Dermis blood vessel endothelial cell (primary cell): ENCODE results near the gene FBXL19. TPM values are rescaled to one million over a fixed set of nuclear protein-coding genes. Genes with fewer than 3 reads are reported as not detected.

Source experiments
- DNase-seq: peaks from one replicate; pipeline ENCODE4 v3.0.0; 2010
- total RNA-seq: library from RNA; depleted of rRNA; stranded (reverse); fragments of >200 nt; gene quantifications from 2 replicates; pipeline ENCODE4 v1.2.3, GENCODE V29; 2014

Gene FBXL19
- total RNA-seq, 1 donor from 2014 or later, result 21.8 TPM

DNA sequence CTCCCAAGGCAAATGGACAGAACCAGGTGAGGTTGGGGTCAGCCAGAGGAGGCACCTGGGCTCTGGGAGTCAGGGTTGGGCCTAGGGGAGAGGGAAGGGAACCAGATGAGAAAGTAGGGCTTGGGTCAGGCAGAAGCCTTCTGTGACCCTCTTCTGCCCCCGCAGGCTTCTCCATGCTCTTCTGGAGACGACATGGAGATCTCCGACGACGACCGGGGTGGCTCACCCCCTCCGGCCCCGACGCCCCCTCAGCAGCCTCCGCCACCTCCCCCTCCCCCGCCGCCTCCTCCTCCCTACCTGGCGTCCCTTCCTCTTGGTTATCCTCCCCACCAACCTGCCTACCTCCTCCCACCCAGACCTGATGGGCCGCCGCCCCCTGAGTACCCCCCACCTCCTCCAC lies 42.1 kb downstream of the FBXL19 start:
- no peak for DNase-seq

DNA sequence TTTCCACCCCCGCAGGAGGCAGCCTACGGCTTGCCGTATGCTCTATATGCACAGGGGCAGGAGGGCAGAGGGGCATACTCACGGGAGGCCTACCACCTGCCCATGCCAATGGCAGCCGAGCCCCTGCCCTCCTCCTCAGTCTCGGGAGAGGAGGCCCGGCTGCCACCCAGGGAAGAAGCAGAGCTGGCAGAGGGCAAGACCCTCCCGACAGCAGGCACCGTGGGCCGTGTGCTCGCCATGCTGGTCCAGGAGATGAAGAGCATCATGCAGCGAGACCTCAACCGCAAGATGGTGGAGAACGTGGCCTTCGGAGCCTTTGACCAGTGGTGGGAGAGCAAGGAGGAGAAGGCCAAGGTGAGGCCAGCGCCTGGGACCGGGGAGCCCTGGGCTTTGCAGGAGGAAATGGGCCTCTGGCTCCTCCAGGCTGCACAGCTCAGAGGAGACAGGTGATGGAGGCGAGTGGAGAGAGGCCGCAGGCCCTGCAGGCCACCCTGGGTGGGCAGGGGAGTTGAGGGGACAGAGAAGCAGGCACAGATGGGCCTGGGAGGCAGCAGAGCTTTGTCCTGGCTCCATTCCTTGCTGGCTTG lies 42.8 kb downstream of the FBXL19 start:
- no peak for DNase-seq

DNA sequence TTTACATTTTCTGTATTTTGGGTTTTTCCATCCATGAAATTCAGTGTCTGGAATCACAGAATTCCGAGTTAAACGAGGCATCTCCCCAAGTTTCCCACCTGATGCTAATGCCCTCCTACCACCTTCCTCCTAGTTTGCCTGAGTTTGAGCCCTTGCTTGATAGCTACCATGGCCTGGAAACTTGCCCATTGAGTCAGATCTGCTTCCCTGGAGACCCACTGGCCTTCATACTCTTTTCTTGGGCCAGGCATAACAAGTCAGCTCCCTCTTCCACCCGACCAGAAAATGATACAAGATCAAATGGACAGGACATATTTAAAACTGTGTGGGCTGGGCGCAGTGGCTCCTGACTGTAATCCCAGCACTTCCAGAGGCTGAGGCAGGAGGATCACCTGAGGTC lies 44.4 kb downstream of the FBXL19 start:
- DNase-seq, result no peak

DNA sequence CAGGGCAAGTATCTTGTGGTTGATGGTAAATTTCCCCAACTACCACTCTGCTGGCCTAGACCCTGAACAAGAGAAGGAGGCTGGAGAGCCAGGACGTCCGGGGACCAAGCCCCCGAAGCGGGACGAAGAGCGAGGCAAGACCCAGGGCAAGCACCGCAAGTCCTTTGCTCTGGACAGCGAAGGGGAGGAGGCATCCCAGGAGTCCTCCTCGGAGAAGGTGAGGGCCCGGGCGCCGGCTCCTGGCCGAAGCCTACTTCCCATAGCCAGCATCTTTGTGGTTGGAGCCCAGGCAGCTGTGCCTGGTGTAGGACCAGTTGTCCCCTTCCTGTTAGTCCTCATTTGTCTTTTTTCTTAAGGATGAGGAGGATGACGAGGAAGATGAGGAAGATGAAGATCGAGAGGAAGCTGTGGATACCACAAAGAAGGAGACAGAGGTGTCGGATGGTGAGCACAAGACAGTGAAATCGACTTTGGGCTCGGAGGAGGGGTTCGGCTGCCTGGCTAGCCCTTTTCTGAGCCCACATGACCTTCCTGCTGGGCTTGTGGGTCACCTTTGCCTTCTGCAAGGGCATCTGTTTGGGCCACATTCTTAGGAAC lies 46.0 kb downstream of the FBXL19 start:
- DNase-seq, result no peak

DNA sequence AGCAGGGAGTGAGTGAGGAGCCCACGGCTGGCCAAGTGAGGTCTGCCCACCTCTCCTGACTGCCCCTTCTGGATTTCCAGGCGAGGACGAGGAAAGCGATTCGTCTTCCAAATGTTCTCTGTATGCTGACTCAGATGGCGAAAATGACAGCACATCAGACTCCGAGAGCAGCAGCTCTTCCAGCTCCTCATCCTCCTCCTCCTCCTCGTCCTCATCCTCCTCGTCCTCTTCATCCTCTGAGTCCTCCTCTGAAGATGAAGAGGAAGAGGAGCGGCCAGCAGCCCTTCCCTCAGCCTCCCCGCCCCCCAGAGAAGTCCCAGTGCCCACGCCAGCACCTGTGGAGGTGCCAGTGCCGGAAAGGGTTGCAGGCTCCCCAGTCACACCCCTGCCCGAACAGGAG lies 47.9 kb downstream of the FBXL19 start:
- DNase-seq, result no peak

DNA sequence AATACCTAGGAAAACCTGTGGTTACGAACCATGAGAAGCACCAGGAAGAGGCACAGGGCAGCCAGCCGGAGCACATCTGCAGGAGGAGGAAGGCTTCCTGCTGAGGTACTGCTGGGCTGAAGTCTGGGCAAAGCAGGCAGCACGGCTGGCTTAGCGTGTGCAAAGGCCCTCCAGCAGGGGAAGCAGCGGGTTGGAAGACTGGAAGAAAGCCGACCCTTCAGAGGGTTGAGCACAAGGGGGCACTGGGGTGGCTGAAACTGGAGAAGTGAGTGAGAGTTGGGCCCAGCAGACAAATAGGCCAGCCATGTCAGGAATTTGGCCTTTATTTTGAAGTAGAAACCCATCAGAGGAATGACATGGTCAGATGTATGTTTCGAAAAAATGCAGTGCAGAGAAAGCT lies 49.5 kb downstream of the FBXL19 start:
- no peak for DNase-seq

DNA sequence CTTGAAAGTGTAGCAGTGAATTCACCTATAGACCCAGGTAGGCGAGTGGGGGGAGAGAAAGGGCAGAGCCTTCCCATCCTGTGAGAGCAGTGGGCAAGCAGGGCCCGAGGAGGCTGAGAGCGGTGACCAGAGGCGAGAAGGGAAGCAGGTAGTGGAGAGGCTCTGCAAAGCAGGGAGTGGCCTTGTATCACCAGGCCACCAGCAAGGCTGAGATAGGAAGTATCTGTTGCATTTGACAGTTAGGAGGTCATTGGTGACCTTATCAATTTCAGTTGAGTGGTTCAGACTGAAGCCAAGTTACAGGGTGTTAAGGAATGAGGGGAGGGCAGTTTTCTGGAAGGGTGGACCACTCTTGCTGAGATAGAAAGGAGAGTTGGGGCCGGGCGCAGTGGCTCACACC lies 51.0 kb downstream of the FBXL19 start:
- no peak for DNase-seq

DNA sequence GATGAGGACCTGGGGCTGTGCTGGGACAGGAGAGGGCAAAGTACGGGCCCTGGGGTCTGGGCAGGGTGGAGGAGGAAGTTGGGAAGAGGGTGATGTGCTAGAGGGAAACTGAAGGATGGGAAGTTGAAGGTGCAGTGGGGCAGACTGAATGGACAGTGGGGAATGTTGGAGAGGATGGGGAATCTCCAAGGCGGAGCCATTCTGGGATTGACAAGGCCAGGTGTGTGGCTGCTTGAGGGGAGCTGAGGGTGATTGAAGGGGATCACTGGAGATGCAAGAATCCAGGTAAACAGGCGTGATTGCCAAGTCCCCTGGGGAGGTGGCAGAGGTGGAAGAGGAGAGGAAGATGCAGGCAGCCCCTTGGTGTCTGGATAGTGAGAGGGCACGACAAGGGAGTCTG lies 53.1 kb downstream of the FBXL19 start:
- no peak for DNase-seq

DNA sequence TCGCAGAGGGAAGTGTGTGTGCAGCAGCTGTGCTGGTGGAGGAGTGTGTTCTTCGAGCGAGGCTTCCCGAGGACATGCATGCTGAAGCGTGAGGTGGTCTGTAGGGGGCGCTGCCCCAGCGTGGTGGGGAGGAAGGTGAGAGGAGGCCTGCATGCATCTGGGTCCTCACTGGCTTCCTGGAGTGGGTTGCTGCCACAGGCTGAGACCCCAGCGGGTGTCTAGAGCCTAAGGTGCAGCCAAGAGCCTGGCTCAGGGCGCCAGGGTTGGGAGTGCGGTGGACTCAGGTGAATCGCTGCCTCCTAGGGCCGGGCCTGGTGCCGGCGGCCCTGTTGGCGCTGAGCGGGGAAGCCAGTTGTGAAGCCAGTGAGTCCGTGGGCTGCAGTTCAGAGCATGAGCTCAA lies 54.1 kb downstream of the FBXL19 start:
- DNase-seq, result peak; percentile 54

DNA sequence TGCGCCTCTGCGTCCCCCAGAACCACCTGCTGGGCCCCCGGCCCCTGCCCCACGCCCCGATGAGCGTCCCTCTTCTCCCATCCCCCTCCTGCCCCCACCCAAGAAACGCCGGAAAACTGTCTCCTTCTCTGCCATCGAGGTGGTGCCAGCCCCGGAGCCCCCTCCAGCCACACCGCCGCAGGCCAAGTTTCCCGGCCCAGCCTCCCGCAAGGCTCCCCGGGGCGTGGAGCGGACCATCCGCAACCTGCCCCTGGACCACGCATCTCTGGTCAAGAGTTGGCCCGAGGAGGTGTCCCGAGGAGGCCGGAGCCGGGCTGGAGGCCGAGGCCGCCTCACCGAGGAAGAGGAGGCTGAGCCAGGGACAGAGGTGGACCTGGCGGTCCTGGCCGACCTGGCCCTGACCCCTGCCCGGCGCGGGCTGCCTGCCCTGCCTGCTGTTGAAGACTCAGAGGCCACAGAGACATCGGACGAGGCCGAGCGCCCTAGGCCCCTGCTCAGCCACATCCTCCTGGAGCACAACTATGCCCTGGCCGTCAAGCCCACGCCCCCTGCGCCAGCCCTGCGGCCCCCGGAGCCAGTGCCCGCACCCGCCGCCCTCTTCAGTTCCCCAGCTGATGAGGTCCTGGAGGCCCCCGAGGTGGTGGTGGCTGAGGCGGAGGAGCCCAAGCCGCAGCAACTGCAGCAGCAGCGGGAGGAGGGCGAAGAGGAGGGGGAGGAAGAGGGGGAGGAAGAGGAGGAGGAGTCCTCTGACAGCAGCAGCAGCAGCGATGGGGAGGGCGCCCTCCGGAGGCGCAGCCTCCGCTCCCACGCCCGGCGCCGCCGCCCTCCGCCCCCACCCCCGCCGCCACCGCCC lies 56.0 kb downstream of the FBXL19 start:
- no peak for DNase-seq

DNA sequence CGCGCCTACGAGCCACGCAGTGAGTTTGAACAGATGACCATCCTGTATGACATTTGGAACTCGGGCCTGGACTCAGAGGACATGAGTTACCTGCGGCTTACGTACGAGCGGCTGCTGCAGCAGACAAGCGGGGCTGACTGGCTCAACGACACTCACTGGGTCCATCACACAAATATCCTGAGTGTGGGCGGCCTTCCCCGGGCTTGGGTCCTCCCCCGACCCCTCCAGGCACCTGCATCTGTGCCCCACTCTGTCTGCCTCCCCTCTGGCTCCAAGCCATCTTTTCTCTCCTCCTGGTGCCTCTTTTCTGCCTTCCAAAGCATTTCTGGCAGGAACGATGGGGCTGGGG lies 56.6 kb downstream of the FBXL19 start:
- no peak for DNase-seq

DNA sequence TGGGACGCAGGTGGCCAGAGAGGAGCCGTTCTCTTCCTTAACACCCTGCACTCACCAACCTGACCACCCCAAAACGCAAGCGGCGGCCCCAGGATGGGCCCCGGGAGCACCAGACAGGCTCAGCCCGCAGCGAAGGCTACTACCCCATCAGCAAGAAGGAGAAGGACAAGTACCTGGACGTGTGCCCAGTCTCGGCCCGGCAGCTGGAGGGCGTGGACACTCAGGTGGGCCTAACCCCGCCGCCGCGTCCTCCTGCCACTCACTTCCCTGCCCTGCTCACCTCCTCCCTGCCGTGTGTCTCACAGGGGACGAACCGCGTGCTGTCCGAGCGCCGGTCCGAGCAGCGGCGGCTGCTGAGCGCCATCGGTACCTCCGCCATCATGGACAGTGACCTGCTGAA lies 57.1 kb downstream of the FBXL19 start:
- no peak for DNase-seq

DNA sequence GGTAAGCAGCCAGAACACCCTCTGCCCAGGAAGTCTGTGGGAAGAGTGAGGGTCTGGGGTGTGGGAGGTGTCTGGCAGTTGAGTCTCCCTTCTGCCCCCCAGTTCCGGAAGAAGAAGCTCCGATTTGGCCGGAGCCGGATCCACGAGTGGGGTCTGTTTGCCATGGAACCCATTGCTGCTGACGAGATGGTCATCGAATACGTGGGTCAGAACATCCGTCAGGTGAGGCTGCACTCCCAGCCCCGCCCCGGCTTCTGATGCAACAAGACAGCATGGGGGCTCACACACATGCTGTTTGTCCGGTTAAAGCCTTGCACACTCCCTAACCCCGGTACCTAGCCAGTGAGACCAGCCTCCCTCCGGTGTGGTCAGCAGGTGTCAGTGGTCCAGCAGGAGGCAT lies 57.6 kb downstream of the FBXL19 start:
- no peak for DNase-seq

DNA sequence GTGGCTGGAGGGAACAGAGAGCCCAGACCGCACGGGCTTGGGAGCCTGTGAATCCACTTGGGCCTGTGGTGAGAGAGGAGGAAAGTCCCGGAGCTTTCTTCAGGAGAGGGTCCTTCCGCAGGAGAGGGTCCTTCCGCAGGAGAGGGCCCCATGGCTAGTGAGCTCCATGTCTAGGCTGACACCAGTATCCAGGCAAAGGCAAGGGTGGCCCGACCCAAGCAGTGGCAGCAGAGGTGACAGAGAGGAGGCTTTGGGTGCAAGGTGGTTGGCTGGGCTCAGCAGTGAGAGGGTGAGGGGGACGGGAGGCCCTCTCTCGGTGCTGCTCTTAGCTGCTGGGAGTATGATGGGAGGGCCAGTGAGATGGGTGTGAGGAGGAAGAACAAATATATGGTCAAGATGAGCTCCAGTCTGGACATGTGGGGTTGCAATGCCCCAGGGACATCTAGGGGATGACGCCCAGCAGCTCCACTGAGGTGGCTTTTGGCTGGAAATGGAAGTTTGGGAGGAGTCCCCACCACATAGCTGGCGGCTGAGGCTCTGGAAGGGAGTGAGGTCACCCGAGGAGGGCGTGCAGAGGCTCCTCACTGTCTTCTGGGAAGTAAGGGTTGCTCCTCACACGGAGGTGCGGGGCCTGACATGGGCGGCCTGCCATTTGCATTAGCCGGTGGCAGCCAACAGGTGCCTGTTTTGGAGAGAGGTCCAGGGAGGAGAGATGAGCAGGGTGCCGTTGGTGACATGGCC lies 59.3 kb downstream of the FBXL19 start:
- DNase-seq, result no peak

DNA sequence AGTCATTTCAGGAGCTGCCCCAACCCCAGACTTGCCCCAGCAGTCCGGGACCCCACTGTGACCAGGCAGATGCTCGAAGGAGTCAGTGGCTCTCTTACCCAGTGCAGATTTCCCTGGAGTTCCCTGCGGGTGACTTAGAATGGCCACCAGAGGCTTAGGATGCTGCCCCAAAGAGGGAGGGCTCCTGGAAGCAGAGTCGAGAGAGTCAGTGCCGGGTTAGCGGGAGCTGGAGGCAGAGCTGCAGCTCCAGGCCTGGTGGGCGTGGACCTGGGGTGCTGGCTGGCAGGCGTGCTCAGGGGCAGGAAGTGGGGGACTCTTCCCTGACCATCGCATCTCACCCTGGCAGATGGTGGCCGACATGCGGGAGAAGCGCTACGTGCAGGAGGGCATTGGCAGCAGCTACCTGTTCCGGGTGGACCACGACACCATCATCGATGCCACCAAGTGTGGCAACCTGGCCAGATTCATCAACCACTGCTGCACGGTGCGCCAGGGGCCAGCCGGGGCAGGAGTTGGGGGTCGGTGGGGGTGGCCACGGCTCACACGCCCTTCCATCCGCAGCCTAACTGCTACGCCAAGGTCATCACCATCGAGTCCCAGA lies 60.0 kb downstream of the FBXL19 start:
- DNase-seq, result no peak

DNA sequence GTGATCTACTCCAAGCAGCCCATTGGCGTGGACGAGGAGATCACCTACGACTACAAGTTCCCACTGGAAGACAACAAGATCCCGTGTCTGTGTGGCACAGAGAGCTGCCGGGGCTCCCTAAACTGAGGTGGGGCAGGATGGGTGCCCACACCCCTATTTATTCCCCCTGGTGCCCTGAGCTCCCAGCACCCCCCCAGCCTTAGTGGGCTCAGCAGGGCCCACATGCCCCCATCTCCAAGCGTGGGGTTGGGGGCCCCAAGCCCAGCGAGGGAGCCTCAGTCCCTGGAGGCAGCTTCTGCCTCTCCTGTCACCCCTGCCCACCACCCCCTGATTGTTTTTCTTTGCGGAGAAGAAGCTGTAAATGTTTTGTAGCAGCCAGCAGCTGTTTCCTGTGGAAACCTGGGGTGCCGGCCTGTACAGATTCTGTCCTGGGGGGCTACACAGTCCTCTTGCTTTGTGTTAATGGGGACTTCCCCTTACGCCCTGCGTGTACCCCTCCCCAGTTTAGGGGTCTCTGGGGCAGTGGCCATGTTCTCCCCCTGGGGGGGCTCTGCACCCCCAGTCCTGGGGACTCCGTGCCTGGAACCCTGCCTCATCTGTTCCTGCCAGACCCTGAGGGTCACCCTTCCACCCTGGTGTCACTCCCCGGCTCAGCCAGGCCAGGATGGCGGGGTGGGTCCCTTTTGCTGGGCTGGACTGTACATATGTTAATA lies 60.7 kb downstream of the FBXL19 start:
- no peak for DNase-seq

DNA sequence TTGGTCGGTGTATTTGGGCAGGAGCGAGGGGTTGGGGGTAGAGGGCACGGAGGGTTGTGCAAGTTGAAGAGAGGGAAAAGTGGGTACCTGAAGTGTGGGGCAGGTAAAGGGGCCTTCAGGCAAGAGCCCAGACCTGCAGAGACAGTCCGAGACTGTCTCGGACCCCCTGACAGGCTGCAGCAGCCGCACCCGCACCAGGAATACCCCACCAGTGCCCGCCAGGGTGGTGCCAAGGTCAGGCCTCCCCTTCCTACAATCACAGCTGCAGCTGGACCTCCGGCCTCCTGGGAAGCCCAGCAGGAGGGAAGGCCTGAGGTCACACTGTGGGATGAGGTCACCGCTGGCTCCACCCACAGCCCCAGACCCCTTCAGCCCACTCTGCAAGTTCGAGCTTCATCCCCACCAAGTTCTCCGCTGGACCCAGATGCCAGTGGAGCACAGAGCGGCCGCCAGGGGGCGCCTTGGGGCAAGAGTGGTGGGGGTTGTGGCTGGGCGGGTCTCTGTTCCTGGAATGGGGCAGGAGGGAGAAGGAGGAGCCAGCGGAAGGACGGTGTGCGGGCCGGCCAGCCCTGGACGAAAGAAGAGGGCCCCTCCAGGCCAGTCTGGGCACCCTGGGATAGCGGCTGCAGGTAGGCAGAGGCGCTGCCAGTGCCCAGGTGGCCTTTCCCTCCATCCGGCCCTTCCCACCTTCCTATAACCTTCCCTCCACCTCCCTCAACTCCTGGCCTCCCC lies 61.5 kb downstream of the FBXL19 start, which contains the start of gene HSD3B7:
Gene HSD3B7, plus strand, starts transcription at position 539 of the 732 bp plus-strand sequence. CDS start 452 bp downstream, outside the sequence.
- peak; percentile 87 for DNase-seq

DNA sequence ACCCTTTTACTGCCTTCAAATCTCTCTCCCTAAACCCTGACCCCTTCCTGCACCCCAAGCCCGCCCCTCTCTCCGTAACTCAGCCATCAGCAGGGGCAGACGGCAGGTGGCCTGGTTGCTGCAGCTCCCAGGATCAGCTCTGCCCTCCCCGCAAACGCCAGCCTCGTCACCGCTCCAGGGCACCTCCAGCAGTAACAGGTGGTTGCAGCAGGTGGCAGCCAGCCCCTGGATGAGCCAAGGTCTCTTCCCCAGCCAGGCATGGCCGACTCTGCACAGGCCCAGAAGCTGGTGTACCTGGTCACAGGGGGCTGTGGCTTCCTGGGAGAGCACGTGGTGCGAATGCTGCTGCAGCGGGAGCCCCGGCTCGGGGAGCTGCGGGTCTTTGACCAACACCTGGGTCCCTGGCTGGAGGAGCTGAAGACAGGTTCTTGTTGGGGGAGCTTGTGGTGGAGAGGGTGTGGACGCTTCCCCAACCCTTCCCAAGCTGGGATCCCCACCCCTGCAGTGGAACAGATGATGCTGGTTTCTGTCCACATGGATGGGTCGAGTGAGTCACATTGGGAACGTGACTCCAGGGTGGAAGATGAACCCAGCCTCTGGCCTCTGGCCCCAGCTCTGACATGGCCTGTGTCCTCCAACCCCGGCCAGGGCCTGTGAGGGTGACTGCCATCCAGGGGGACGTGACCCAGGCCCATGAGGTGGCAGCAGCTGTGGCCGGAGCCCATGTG lies 62.2 kb downstream of the FBXL19 start:
- peak; percentile 19 for DNase-seq

DNA sequence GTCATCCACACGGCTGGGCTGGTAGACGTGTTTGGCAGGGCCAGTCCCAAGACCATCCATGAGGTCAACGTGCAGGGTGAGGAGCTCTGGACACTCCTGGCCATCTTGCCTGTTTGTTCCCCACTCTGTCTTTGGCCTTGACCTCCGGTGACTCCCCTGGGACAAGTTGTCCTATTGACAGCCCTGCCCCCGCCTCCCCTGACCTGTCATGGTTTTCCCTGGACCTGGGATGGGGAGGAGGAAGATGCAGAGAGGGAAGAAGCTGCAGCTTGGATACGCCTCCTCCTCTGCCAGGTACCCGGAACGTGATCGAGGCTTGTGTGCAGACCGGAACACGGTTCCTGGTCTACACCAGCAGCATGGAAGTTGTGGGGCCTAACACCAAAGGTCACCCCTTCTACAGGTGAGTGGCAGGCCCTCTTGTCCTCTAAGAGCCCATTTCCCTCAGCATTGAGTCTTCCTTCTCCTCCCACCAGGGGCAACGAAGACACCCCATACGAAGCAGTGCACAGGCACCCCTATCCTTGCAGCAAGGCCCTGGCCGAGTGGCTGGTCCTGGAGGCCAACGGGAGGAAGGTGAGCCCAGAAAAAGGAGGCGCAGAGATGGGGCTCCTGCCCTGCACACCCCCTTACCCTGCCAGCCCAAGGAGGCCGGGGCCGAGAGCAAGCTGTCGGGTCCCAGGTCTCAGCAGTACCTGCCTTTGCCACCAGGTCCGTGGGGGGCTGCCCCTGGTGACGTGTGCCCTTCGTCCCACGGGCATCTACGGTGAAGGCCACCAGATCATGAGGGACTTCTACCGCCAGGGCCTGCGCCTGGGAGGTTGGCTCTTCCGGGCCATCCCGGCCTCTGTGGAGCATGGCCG lies 63.0 kb downstream of the FBXL19 start:
- DNase-seq, result no peak
